ACHN (cell line): Measurements from ENCODE around the gene HBA2.
"Not testable (repeated sequence)": the region's sequence is repeated elsewhere in the genome, so short reads cannot be mapped to it uniquely, and the experiment has no call there.

ENCODE experiments used
- DNase-seq: peaks from one replicate; pipeline ENCODE4 v3.0.0-alpha.2; 2015
- in situ Hi-C: cut with HindIII; loops from 2 replicates; pipeline ENCODE4 v1.10.0; 2017; ENCODE audit warnings: low sequenced_read_pairs, low pct_ligation_motif_present, low pct_unique_long_range_greater_than_20kb

Gene HBA2

GRCh38 chr16:185213-185612 is 12.5 kb downstream of the HBA2 start:
- DNase-seq: no peak
- in situ Hi-C loops: no loop called here

- no peak for DNase-seq
- in situ Hi-C loops: no loop called here
These were observed 13.0 kb downstream of the HBA2 start for GRCh38 chr16:185691-186090.

GRCh38 chr16:187330-187729 is 14.7 kb downstream of the HBA2 start:
- in situ Hi-C loops: no loop called here
- no peak for DNase-seq

GRCh38 chr16:188674-189073 is 16.0 kb downstream of the HBA2 start:
- DNase-seq: no peak
- in situ Hi-C loops: no loop called here

- in situ Hi-C loops: no loop called here
These were observed 17.0 kb downstream of the HBA2 start for GRCh38 chr16:189604-190186.

GRCh38 chr16:191831-192230 is 19.2 kb downstream of the HBA2 start:
- DNase-seq: no peak
- in situ Hi-C loops: no loop called here

More at GRCh38 chr16:189604-190186, 17.0 kb downstream of the HBA2 start:
- DNase-seq: no peak

- in situ Hi-C loops: no loop called here
- DNase-seq: no peak
These were observed 20.0 kb downstream of the HBA2 start for GRCh38 chr16:192686-193085.

GRCh38 chr16:193441-193840 is 20.8 kb downstream of the HBA2 start:
- no peak for DNase-seq
- in situ Hi-C loops: no loop called here

GRCh38 chr16:194516-194915 is 21.8 kb downstream of the HBA2 start:
- in situ Hi-C loops: no loop called here
- no peak for DNase-seq

- peak; percentile 48 for DNase-seq
- in situ Hi-C loops: no loop called here
These were observed 27.7 kb downstream of the HBA2 start for GRCh38 chr16:200388-200787.

- DNase-seq: no peak
These were observed 30.6 kb downstream of the HBA2 start for GRCh38 chr16:203246-203645.

GRCh38 chr16:204046-204445 is 31.4 kb downstream of the HBA2 start:
- DNase-seq, in situ Hi-C loops: not testable (repeated sequence)

More at GRCh38 chr16:203246-203645, 30.6 kb downstream of the HBA2 start:
- in situ Hi-C loops: no loop called here

- in situ Hi-C loops, DNase-seq: not testable (repeated sequence)
These were observed 36.7 kb downstream of the HBA2 start for GRCh38 chr16:209359-209758.

- DNase-seq, in situ Hi-C loops: not testable (repeated sequence)
These were observed 39.0 kb downstream of the HBA2 start for GRCh38 chr16:211631-212180.

GRCh38 chr16:212999-213398 is 40.3 kb downstream of the HBA2 start:
- no peak for DNase-seq
- in situ Hi-C loops: no loop called here

- no peak for DNase-seq
- in situ Hi-C loops: no loop called here
These were observed 47.3 kb downstream of the HBA2 start for GRCh38 chr16:220021-220420.
